ENCODE results near the gene SARS2.

GRCh38 chr19:38921420-38922274 is 8.9 kb downstream of the SARS2 start:
- TF ChIP-seq POLR2A (IDR thresholded peaks at IDR 0.05) = no peak
- no peak for TF ChIP-seq CTCF (IDR thresholded peaks at IDR 0.05)

All from adrenal gland (tissue), 5 donors.